Measurements from ENCODE around the gene CBFA2T3.

GRCh38 chr16:88901718-88902337 lies 75.2 kb downstream of the CBFA2T3 start:
- TF ChIP-seq, protein P1, sequence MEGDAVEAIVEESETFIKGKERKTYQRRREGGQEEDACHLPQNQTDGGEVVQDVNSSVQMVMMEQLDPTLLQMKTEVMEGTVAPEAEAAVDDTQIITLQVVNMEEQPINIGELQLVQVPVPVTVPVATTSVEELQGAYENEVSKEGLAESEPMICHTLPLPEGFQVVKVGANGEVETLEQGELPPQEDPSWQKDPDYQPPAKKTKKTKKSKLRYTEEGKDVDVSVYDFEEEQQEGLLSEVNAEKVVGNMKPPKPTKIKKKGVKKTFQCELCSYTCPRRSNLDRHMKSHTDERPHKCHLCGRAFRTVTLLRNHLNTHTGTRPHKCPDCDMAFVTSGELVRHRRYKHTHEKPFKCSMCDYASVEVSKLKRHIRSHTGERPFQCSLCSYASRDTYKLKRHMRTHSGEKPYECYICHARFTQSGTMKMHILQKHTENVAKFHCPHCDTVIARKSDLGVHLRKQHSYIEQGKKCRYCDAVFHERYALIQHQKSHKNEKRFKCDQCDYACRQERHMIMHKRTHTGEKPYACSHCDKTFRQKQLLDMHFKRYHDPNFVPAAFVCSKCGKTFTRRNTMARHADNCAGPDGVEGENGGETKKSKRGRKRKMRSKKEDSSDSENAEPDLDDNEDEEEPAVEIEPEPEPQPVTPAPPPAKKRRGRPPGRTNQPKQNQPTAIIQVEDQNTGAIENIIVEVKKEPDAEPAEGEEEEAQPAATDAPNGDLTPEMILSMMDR (IDR thresholded peaks at IDR 0.05) = no peak
- TF ChIP-seq POLR2A (IDR thresholded peaks at IDR 0.05) = no peak
